ENCODE results near the gene IL17B.

The IL17B gene

GRCh38 chr5:149376711-149377447, 2.2 kb downstream of the IL17B start:
- no peak for DNase-seq (ENCODE audit: low read depth, low spot score)

GRCh38 chr5:149376104-149376503, 3.0 kb downstream of the IL17B start:
- DNase-seq (ENCODE audit: low read depth, low spot score) = no peak

- DNase-seq (ENCODE audit: low read depth, low spot score) = no peak
Measured at GRCh38 chr5:149375434-149375833, 3.7 kb downstream of the IL17B start.

- DNase-seq (ENCODE audit: low read depth, low spot score) = no peak
Measured at GRCh38 chr5:149374801-149375200, 4.3 kb downstream of the IL17B start.

- no peak for DNase-seq (ENCODE audit: low read depth, low spot score)
Measured at GRCh38 chr5:149374303-149374702, 4.8 kb downstream of the IL17B start.

- DNase-seq (ENCODE audit: low read depth, low spot score) = no peak
Measured at GRCh38 chr5:149372932-149373331, 6.2 kb downstream of the IL17B start.

GRCh38 chr5:149372076-149372795, 6.9 kb downstream of the IL17B start:
- no peak for DNase-seq (ENCODE audit: low read depth, low spot score)

- no peak for DNase-seq (ENCODE audit: low read depth, low spot score)
Measured at GRCh38 chr5:149371296-149371962, 7.7 kb downstream of the IL17B start.

- no peak for DNase-seq (ENCODE audit: low read depth, low spot score)
Measured at GRCh38 chr5:149370878-149371277, 8.2 kb downstream of the IL17B start.

GRCh38 chr5:149367972-149368645, 11.0 kb downstream of the IL17B start:
- DNase-seq (ENCODE audit: low read depth, low spot score) = no peak

GRCh38 chr5:149367249-149367971, 11.7 kb downstream of the IL17B start:
- DNase-seq (ENCODE audit: low read depth, low spot score) = peak; percentile 61

GRCh38 chr5:149366169-149366729, 12.8 kb downstream of the IL17B start:
- DNase-seq (ENCODE audit: low read depth, low spot score) = no peak

- no peak for DNase-seq (ENCODE audit: low read depth, low spot score)
Measured at GRCh38 chr5:149365418-149365817, 13.7 kb downstream of the IL17B start.

GRCh38 chr5:149364719-149365118, 14.4 kb downstream of the IL17B start:
- DNase-seq (ENCODE audit: low read depth, low spot score) = no peak

- DNase-seq (ENCODE audit: low read depth, low spot score) = no peak
Measured at GRCh38 chr5:149363936-149364335, 15.2 kb downstream of the IL17B start.

GRCh38 chr5:149363358-149363757, 15.7 kb downstream of the IL17B start:
- DNase-seq (ENCODE audit: low read depth, low spot score) = no peak

GRCh38 chr5:149362541-149362940, 16.6 kb downstream of the IL17B start:
- no peak for DNase-seq (ENCODE audit: low read depth, low spot score)

GRCh38 chr5:149360272-149360671, 18.8 kb downstream of the IL17B start:
- DNase-seq (ENCODE audit: low read depth, low spot score) = no peak

GRCh38 chr5:149358868-149359495, 20.1 kb downstream of the IL17B start:
- DNase-seq (ENCODE audit: low read depth, low spot score) = no peak

- DNase-seq (ENCODE audit: low read depth, low spot score) = no peak
Measured at GRCh38 chr5:149358294-149358651, 20.8 kb downstream of the IL17B start.
